ENCODE data around the gene PTOV1. TPM values are rescaled to one million over a fixed set of nuclear protein-coding genes. Genes with fewer than 3 reads are reported as not detected.

The PTOV1 gene
- total RNA-seq, 2 experiments from 2014 or later, result 90.2 to 90.9 TPM

Other genes with a start within 250 kb of the PTOV1 start
- gene RRAS, start 211.0 kb upstream of the PTOV1 start, total RNA-seq, result 1 to 10 TPM; 5.0 to 5.4 TPM
- 10 to 100 TPM; 71.7 to 76.5 TPM for gene SCAF1, start 208.9 kb upstream of the PTOV1 start, total RNA-seq
- 100 to 1,000 TPM; 120 to 122 TPM for gene IRF3, start 185.3 kb upstream of the PTOV1 start, total RNA-seq
- 10 to 100 TPM; 72.3 to 73.6 TPM for gene BCL2L12, start 185.2 kb upstream of the PTOV1 start, total RNA-seq
- 100 to 1,000 TPM; 538 to 559 TPM for gene PRMT1, start 173.9 kb upstream of the PTOV1 start, total RNA-seq
- gene ADM5, start 161.6 kb upstream of the PTOV1 start, total RNA-seq, result 1 to 10 TPM; 7.3 TPM
- gene CPT1C, start 160.0 kb upstream of the PTOV1 start, total RNA-seq, result under 1 TPM; 0.32 to 0.61 TPM
- gene TSKS, start 87.9 kb upstream of the PTOV1 start, total RNA-seq, result under 1 TPM; 0.34 to 0.70 TPM
- gene AP2A1, start 84.2 kb upstream of the PTOV1 start, total RNA-seq, result 10 to 100 TPM; 90.3 to 91.8 TPM
- gene FUZ, start 37.9 kb upstream of the PTOV1 start, total RNA-seq, result 10 to 100 TPM; 32.6 to 33.4 TPM
- 10 to 100 TPM; 44.8 to 48.2 TPM for gene MED25, start 32.9 kb upstream of the PTOV1 start, total RNA-seq
- gene PNKP, start 16.4 kb downstream of the PTOV1 start, total RNA-seq, result 10 to 100 TPM; 86.7 to 93.1 TPM
- 10 to 100 TPM; 31.7 TPM for gene AKT1S1, start 26.2 kb downstream of the PTOV1 start, total RNA-seq
- gene TBC1D17, start 26.5 kb downstream of the PTOV1 start, total RNA-seq, result 10 to 100 TPM; 26.3 to 27.4 TPM
- gene IL4I1, start 45.7 kb downstream of the PTOV1 start, total RNA-seq, result 10 to 100 TPM; 28.9 to 30.8 TPM
- 10 to 100 TPM; 34.2 to 38.1 TPM for gene ATF5, start 78.0 kb downstream of the PTOV1 start, total RNA-seq
- 100 to 1,000 TPM; 206 to 216 TPM for gene NUP62, start 78.3 kb downstream of the PTOV1 start, total RNA-seq
- not detected for gene SIGLEC11, start 110.0 kb downstream of the PTOV1 start, total RNA-seq
- gene VRK3, start 174.2 kb downstream of the PTOV1 start, total RNA-seq, result 10 to 100 TPM; 53.4 to 54.9 TPM
- gene ZNF473, start 174.8 kb downstream of the PTOV1 start, total RNA-seq, result 1 to 10 TPM; 8.8 to 9.2 TPM